ENCODE results near the gene WWC2. TPM values are rescaled to one million over a fixed set of nuclear protein-coding genes. Genes with fewer than 3 reads are reported as not detected.

Gene WWC2
- total RNA-seq, 1 donor from 2014 or later, result 15.1 TPM

GRCh38 chr4:183329954-183330742, 231.1 kb downstream of the WWC2 start:
- no peak for DNase-seq

DNA sequence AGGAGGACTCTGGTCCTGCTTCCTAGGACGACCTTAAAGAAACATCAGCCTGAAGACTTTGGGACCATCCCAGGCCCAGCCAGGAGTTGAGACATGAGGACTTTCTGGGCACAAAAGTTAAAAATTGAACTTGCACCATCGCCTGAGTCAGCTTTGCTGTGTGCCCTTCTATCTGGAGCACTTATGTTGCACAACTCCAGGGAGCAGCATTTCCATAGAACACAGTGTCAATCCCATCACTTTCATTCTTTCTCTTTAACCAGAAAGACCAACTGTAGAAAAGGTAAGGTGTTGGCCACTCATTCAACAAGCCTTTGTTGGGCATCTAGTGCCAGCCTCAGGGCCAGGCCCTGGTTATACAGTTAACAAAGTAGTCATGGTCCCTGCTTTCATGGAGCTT, 231.8 kb downstream of the WWC2 start:
- DNase-seq, result no peak

GRCh38 chr4:183332447-183332846, 233.4 kb downstream of the WWC2 start:
- DNase-seq, result no peak

DNA sequence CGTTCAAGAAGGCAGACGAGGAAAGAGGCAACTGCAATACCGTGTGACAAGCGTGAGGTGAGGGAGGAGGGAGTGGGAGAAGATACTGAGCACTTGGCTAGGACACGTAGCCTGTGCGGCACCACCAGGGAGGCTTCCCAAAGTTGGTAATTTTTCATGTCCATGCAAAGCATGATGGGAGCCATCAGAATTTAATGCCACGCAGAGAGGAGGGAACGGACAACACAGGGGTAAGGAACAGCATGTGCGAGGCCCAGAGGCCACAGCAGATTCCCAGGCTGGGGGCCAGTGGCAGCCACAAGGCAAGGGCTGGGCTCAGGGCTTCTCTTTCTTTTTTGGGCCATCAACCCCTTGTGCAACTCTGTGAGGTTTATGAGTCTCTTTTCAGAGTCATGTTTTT, 234.1 kb downstream of the WWC2 start:
- no peak for DNase-seq

DNA sequence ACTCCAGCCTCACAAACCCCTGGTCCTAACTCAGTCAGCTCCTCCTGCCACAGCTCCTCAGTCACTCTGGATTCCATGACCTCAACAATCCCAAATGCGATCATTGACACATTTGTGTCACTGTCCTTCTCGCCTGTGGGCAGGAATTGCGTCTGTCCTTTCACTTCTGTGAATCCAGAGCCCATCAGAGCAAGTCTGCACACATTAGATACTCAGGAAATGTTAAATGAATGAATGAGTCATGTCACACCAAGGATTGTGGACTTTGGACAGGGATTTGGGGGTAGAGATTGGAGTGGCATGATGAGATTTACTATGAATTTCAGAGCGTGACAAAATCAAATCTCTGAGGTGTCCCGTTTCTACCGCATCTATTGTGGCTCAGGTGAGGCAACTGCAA, 234.9 kb downstream of the WWC2 start:
- DNase-seq, result no peak

GRCh38 chr4:183335369-183335940, 236.4 kb downstream of the WWC2 start:
- no peak for DNase-seq

DNA sequence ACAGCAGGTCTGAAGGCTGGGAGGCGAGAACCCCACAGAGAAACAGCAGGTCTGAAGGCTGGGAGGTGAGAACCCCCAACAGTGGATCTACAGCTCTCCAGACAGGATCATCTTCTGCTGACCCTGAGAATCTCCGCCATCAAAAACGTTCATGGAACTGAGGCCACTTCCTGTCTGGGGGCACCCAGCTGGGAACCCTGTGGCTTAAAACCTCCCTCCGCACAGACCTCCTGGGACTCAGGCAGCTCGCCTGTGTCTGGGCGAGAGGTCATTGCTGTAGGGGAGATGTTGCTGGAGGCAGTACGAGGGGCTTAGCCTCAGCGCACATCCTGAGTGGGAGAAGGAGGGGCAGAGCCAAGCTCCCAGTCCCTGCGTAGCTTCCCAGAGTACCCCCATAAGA, 238.3 kb downstream of the WWC2 start:
- DNase-seq, result no peak

GRCh38 chr4:183337833-183338232, 238.8 kb downstream of the WWC2 start:
- DNase-seq, result no peak

- no peak for DNase-seq
These were observed 243.8 kb downstream of the WWC2 start for GRCh38 chr4:183342541-183343533.

DNA sequence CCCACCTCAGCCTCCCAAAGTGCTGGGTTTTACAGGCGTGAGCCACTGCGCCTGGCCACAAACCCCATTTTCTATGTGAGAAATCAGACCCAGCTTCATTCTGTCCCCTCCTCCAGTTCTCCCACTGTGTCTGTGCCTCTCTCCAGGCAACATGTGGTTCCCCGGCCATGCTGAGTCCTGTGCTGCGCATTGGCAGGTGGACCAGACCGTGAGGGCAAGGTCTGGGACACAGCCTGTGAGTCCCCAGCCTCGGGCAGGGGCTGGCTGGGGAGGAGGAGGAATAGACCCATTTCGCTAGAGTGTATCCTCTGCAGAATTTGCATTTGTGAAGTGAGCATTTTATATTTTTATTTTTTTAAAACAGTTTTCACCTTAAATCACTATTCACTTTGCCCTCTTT, 244.7 kb downstream of the WWC2 start:
- no peak for DNase-seq

GRCh38 chr4:183344523-183345255, 245.6 kb downstream of the WWC2 start:
- DNase-seq, result no peak

DNA sequence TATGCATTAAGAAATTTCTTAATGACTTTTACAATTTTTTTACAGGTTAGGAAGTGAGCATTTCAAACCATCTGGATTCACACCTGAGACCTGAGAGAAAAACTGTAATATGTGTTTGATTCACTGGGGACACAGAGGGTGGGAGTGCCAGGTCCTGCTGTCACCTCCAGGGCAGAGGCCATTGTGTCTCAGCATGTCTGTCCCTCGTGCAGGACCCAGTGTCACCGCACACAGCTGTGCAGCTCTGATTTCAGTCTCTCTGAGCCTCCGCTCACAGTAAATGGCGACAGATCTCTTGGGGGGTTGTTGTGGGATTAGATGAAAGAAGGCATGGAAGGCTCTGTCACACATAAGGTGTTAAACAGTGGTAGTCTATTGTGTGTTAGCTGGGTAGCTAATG, 246.2 kb downstream of the WWC2 start:
- no peak for DNase-seq

DNA sequence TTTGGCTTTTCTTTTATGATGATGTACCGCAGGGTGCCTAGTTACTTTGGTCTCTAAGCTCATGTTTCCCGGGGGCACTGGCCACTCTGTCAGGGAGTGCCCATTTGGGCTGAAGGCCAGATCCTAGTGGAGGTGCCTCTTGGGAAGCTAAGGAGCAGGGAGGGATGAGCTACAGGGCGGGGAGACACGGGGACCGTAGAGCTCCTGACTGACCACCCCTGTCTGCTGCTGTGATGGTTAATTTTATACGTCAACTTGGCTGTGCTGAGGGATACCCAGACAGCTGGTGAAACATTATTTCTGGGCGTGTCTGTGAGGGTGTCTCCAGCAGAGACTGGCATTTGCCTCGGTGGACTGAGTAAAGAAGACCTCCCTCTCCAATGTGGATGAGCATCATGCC, 248.1 kb downstream of the WWC2 start:
- no peak for DNase-seq

DNA sequence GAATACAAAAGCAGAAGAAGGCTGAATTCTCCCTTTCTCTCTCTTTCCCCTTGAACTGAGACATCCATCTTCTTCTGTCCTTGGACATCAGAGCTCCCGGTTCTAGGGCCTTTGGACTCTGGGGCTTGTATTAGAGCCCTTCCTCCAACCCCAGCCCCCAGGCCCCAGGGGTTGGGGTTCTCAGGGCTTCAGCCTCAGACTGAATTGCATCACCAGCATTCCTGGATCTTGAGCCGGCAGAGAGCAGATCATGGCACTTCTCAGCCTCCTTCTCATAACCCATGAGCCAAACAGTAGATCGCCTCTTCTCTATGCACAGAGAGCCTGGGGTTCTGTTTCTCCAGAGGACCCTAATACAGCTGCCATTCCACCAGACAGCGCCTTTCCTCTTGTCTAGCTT, 248.5 kb downstream of the WWC2 start:
- no peak for DNase-seq

DNA sequence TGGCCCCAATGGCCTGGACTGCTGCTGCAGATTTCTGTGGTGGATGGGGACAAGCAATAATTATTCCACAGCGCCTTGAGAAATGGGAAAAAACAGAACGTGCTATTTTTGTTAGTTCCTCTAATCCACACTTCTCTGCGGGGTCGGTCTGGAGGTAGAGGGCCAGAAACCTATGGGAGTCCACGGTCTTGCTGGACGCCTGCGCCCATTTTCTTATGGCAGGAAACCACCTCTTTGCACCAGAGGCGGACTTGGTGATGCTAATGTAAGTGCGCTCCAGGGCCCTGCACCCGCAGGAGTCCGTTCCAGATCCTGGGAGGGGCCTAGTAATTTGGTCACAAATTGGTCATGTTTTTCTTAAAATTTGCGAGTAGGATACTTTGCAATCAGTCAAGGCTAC, 249.1 kb downstream of the WWC2 start:
- no peak for DNase-seq

GRCh38 chr4:183348706-183349659, 249.9 kb downstream of the WWC2 start:
- DNase-seq, result no peak

GRCh38 chr4:183349673-183350072, 250.6 kb downstream of the WWC2 start:
- DNase-seq, result no peak

DNA sequence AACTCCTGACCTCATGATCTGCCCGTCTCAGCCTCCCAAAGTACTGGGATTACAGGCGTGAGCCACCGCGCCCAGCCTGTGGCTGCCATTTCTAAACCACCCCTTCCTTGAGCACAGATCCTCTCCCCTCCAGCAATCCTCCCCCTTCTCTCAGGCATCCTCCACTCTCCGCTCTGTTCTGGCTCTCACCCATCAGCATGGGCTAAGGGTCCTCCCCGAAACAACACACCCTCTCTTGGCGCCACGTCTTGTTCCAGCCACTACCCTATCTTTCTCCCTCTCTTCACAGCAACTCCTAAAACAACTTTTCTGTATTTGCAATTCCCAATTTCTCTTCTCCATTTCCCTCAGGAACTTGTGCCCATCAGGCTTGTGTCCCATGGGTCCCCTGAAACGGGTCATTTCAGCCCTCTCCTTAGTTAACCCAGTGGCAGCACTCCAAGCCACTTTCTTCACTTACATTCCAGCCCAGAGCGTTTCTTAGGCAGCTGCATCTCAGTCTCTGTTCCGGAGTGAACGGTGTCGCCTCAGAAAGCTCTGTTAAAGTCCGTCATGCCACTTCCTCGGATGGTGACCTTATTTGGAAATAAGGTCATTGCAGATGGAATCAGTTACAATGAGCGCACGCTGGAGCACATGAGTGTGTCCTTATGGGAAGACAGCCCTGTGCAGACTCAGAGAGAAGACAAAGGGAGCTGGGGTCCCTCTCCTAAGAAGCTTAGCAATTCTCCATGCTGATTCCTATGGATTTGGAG, 251.4 kb downstream of the WWC2 start:
- no peak for DNase-seq

DNA sequence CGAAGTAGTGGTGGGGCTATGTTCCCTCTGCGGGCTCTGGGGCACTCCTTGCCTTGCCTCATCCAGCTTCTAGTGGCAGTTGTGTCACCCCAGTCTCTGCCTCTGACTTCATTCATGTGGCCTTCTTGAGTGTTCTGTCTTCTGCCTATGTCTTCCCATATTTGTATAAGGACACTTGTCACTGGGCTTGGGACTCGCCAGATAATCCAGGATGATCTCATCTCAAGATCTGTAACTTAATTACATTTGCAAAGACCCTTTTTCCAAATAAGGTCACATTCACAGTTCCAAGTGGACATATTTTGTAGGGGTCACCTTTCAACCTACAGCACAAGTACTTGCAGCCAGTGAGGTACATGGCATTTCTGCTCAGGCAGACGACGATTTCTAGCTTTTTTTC, 253.5 kb downstream of the WWC2 start:
- no peak for DNase-seq

DNA sequence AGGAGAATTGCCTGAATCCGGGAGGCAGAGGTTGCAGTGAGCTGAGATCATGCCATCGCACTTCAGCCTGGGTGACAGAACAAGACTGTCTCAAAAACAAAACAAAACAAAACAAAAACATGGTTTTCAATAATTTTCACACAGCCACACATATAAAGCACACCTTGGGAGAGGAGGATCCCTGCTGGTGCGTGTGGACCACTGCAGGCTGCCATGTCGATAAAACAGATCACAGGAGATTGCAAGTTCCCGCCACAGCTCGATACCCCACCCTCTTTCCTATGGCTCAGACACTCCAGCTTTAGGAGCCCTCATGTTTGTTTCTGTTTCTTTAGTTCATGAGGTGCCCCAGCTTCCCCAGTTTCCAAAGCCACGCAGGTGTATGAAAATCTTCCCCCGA, 254.5 kb downstream of the WWC2 start:
- DNase-seq, result no peak

All from occipital lobe (tissue), 2 donors.